HEK293 (cell line): Measurements from ENCODE around the gene TNFAIP8L2.
A peak's percentile ranks its signal among the peaks of the same experiment; 100 is the strongest.

Experiments
- CTCF ChIP-seq: fragments of 450-650 bp; formaldehyde crosslinking; IDR thresholded peaks from 2 replicates; pipeline ENCODE4 v1.5.1; 2016; ENCODE audit warnings: missing biosample characterization, missing genetic modification characterization
- KLF1 ChIP-seq: fragments of 450-650 bp; formaldehyde crosslinking; IDR thresholded peaks from 2 replicates; pipeline ENCODE4 v1.5.1; 2016; ENCODE audit warnings: missing biosample characterization, missing genetic modification characterization
- SALL2 ChIP-seq: fragments of 450-650 bp; formaldehyde crosslinking; IDR thresholded peaks from 2 replicates; pipeline ENCODE4 v1.5.0; 2017; ENCODE audit warnings: missing biosample characterization, mild to moderate bottlenecking, missing genetic modification characterization, borderline replicate concordance
- ZBTB11 ChIP-seq: fragments of 450-650 bp; formaldehyde crosslinking; conservative IDR thresholded peaks from 2 replicates; pipeline ENCODE4 v1.5.1; 2016; ENCODE audit warnings: low read depth, missing biosample characterization, missing genetic modification characterization
- ZNF146 ChIP-seq: fragments of 450-650 bp; formaldehyde crosslinking; IDR thresholded peaks from 2 replicates; pipeline ENCODE4 v1.5.1; 2016; ENCODE audit warnings: missing biosample characterization, missing genetic modification characterization
- ZNF148 ChIP-seq: fragments of 450-650 bp; formaldehyde crosslinking; IDR thresholded peaks from 2 replicates; pipeline ENCODE4 v1.5.0; 2017; ENCODE audit warnings: missing biosample characterization, missing genetic modification characterization, borderline replicate concordance
- ZNF18 ChIP-seq: fragments of 450-650 bp; formaldehyde crosslinking; IDR thresholded peaks from 2 replicates; pipeline ENCODE4 v1.5.1; 2016; ENCODE audit warnings: missing biosample characterization, missing genetic modification characterization
- ZNF350 ChIP-seq: fragments of 450-650 bp; formaldehyde crosslinking; IDR thresholded peaks from 2 replicates; pipeline ENCODE4 v1.5.0; 2017; ENCODE audit warnings: missing biosample characterization, mild to moderate bottlenecking, missing genetic modification characterization
- ZNF560 ChIP-seq: fragments of 450-650 bp; formaldehyde crosslinking; IDR thresholded peaks from 2 replicates; pipeline ENCODE4 v1.5.1; 2017; ENCODE audit warnings: missing biosample characterization, missing genetic modification characterization, borderline replicate concordance
- ZNF561 ChIP-seq: fragments of 450-650 bp; IDR thresholded peaks from 2 replicates; pipeline ENCODE4 v1.5.1; 2018; ENCODE audit warnings: missing biosample characterization, missing genetic modification characterization, borderline replicate concordance
- ZNF580 ChIP-seq: fragments of 450-650 bp; formaldehyde crosslinking; IDR thresholded peaks from 2 replicates; pipeline ENCODE4 v1.5.1; 2016; ENCODE audit warnings: missing biosample characterization, missing genetic modification characterization
- ZSCAN23 ChIP-seq: fragments of 450-650 bp; formaldehyde crosslinking; IDR thresholded peaks from 2 replicates; pipeline ENCODE4 v1.5.1; 2016; ENCODE audit warnings: missing biosample characterization, missing genetic modification characterization

- peak; percentile 48 for TF ChIP-seq CTCF (tag by site-specific recombination)
- no peak for TF ChIP-seq ZNF560 (tag by site-specific recombination)
- no peak for TF ChIP-seq ZNF148
- TF ChIP-seq SALL2 (tag by site-specific recombination), result no peak
- no peak for TF ChIP-seq ZNF350 (tag by site-specific recombination)
- no peak for TF ChIP-seq ZNF146
- peak; percentile 79 for TF ChIP-seq ZNF580 (tag by site-specific recombination)
- peak; percentile 65 for TF ChIP-seq KLF1 (tag by site-specific recombination)
- TF ChIP-seq ZNF18 (tag by site-specific recombination), result 0 out of 2 replicates have a peak, but pooled peaks have one; percentile 19
- TF ChIP-seq ZNF561, result peak; percentile 92
- no peak for TF ChIP-seq ZSCAN23 (tag by site-specific recombination)
- TF ChIP-seq ZBTB11 (tag by site-specific recombination), result peak; percentile 65; the same call in 1 of the 2 replicates
Observed at GRCh38 chr1:151189637-151190445, 33.4 kb downstream of the TNFAIP8L2 start, which contains the start of gene VPS72.
